ENCODE data around the gene POTEJ.
"Not testable (repeated sequence)": the region's sequence is repeated elsewhere in the genome, so short reads cannot be mapped to it uniquely, and the experiment has no call there.

POTEJ gene

DNA sequence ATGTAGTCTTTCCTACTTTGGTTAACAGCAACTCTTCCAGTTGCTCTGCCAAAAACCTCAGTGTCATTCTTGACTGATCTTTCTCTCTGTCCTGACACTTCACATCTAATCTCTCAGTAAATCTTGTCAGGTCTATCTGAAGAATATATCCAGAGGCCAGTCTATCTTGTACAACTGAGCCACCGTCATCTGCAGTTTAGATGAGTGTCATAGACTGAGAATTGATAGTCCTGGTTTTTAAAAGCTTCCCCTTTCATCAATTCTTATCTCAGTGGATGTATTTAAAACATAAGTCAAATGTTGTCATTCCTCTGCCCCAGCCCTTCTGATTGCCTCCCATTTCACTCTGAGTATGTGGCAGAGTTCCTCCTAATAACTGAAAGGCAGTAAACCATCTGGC lies 38.0 kb downstream of the POTEJ start:
- H3K9me3 ChIP-seq (ENCODE audit: control insufficient read depth, low read length); H4K91ac ChIP-seq (ENCODE audit: low read length); H3K14ac ChIP-seq (ENCODE audit: low read length in 2 of 2); H3K79me1 ChIP-seq (replicated peaks; ENCODE audit: low read length, poor library complexity, severe bottlenecking); H3K36me3 ChIP-seq (ENCODE audit: control insufficient read depth in 1 of 2, insufficient read depth in 2 of 2, low read depth in 1 of 2, low read length in 2 of 2); H2BK120ac ChIP-seq (ENCODE audit: low read depth, low read length); H3K4me2 ChIP-seq (ENCODE audit: low read length, poor library complexity, severe bottlenecking); H3K9ac ChIP-seq (ENCODE audit: low read length); H3K4me3 ChIP-seq (ENCODE audit: insufficient read depth in 1 of 2, low read depth in 1 of 2, low read length in 2 of 2); H3K18ac ChIP-seq (ENCODE audit: low read depth in 1 of 2, low read length in 2 of 2); H3K23ac ChIP-seq (ENCODE audit: low read length in 2 of 2); DNase-seq; H3K27me3 ChIP-seq (ENCODE audit: control insufficient read depth in 1 of 2, insufficient read depth in 1 of 2, low read length in 2 of 2); H2BK5ac ChIP-seq (ENCODE audit: low read depth, low read length, poor library complexity, severe bottlenecking); H2BK12ac ChIP-seq (ENCODE audit: low read length in 2 of 2); H2AK5ac ChIP-seq (ENCODE audit: low read length, severe bottlenecking); H3K4ac ChIP-seq (ENCODE audit: low read depth in 1 of 2, low read length in 2 of 2); H2AFZ ChIP-seq (ENCODE audit: low read depth, low read length); H2BK15ac ChIP-seq (ENCODE audit: low read depth, poor library complexity, severe bottlenecking); H4K8ac ChIP-seq (ENCODE audit: low read length); H3K4me1 ChIP-seq (ENCODE audit: control insufficient read depth, insufficient read depth, low read depth, low read length); H3K27ac ChIP-seq (ENCODE audit: low read length, poor library complexity, severe bottlenecking): not testable (repeated sequence)
- no CpG with 5 or more reads among the region's 1 CpG for WGBS

DNA sequence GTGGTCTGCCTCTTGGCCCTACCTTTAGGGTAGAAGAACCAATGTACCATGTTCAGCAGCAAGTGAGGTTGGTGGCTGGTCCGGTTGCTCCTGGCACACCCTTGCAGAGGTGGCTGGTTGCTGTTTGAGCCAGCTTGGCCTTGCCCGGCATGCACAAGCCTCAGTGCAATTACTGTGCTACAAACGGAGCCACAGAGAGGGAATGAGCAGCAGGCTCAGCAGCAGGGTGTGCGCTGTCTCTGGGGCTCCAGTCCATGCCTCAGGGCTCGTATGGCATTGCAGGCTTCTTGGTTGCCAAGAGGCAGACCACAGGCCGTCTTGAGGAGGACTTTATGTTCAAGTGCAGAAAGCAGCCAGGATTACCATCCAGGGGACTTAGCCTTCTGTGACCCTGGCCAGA lies 53.3 kb downstream of the POTEJ start:
- not testable (repeated sequence) for H3K27me3 ChIP-seq (ENCODE audit: control insufficient read depth in 1 of 2, insufficient read depth in 1 of 2, low read length in 2 of 2); DNase-seq; H3K9ac ChIP-seq (ENCODE audit: low read length); H3K4ac ChIP-seq (ENCODE audit: low read depth in 1 of 2, low read length in 2 of 2); H3K4me3 ChIP-seq (ENCODE audit: insufficient read depth in 1 of 2, low read depth in 1 of 2, low read length in 2 of 2); H2AFZ ChIP-seq (ENCODE audit: low read depth, low read length); H4K91ac ChIP-seq (ENCODE audit: low read length); H3K36me3 ChIP-seq (ENCODE audit: control insufficient read depth in 1 of 2, insufficient read depth in 2 of 2, low read depth in 1 of 2, low read length in 2 of 2); H3K14ac ChIP-seq (ENCODE audit: low read length in 2 of 2); H2BK5ac ChIP-seq (ENCODE audit: low read depth, low read length, poor library complexity, severe bottlenecking); H3K9me3 ChIP-seq (ENCODE audit: control insufficient read depth, low read length); H3K4me2 ChIP-seq (ENCODE audit: low read length, poor library complexity, severe bottlenecking); H2AK5ac ChIP-seq (ENCODE audit: low read length, severe bottlenecking); H3K18ac ChIP-seq (ENCODE audit: low read depth in 1 of 2, low read length in 2 of 2); H3K4me1 ChIP-seq (ENCODE audit: control insufficient read depth, insufficient read depth, low read depth, low read length); H2BK15ac ChIP-seq (ENCODE audit: low read depth, poor library complexity, severe bottlenecking); H4K8ac ChIP-seq (ENCODE audit: low read length); H3K23ac ChIP-seq (ENCODE audit: low read length in 2 of 2); H3K27ac ChIP-seq (ENCODE audit: low read length, poor library complexity, severe bottlenecking); H3K79me1 ChIP-seq (replicated peaks; ENCODE audit: low read length, poor library complexity, severe bottlenecking); H2BK120ac ChIP-seq (ENCODE audit: low read depth, low read length); H2BK12ac ChIP-seq (ENCODE audit: low read length in 2 of 2)
- 76% methylated on average over 6 of the region's 6 CpGs for WGBS

DNA sequence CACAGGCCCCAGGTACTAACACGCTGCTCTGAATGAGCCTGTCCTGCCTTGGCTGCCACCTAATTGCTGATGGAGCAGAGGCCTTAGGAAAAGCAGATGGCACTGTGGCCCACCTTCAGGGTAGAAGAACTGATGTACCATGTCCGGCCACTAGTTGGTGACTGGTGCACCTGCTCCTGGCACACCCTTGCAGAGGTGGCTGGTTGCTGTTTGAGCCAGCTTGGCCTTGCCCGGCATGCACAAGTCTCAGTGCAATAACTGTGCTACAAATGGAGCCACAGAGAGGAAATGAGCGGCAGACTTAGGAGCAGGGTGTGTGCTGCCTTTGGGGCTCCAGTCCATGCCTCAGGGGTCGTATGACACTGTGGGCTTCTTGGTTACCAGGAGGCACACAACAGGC lies 54.4 kb downstream of the POTEJ start:
- H2BK120ac ChIP-seq (ENCODE audit: low read depth, low read length); H2AFZ ChIP-seq (ENCODE audit: low read depth, low read length); H2BK15ac ChIP-seq (ENCODE audit: low read depth, poor library complexity, severe bottlenecking); H3K23ac ChIP-seq (ENCODE audit: low read length in 2 of 2); H2BK12ac ChIP-seq (ENCODE audit: low read length in 2 of 2); H3K79me1 ChIP-seq (replicated peaks; ENCODE audit: low read length, poor library complexity, severe bottlenecking); H3K4me3 ChIP-seq (ENCODE audit: insufficient read depth in 1 of 2, low read depth in 1 of 2, low read length in 2 of 2); H3K27ac ChIP-seq (ENCODE audit: low read length, poor library complexity, severe bottlenecking); H3K14ac ChIP-seq (ENCODE audit: low read length in 2 of 2); H3K4ac ChIP-seq (ENCODE audit: low read depth in 1 of 2, low read length in 2 of 2); H3K18ac ChIP-seq (ENCODE audit: low read depth in 1 of 2, low read length in 2 of 2); H2BK5ac ChIP-seq (ENCODE audit: low read depth, low read length, poor library complexity, severe bottlenecking); H4K8ac ChIP-seq (ENCODE audit: low read length); DNase-seq; H3K4me2 ChIP-seq (ENCODE audit: low read length, poor library complexity, severe bottlenecking); H3K27me3 ChIP-seq (ENCODE audit: control insufficient read depth in 1 of 2, insufficient read depth in 1 of 2, low read length in 2 of 2); H2AK5ac ChIP-seq (ENCODE audit: low read length, severe bottlenecking); H3K4me1 ChIP-seq (ENCODE audit: control insufficient read depth, insufficient read depth, low read depth, low read length); H3K36me3 ChIP-seq (ENCODE audit: control insufficient read depth in 1 of 2, insufficient read depth in 2 of 2, low read depth in 1 of 2, low read length in 2 of 2); H4K91ac ChIP-seq (ENCODE audit: low read length); H3K9me3 ChIP-seq (ENCODE audit: control insufficient read depth, low read length); H3K9ac ChIP-seq (ENCODE audit: low read length): not testable (repeated sequence)
- WGBS, result 69% methylated on average over 3 of the region's 5 CpGs

DNA sequence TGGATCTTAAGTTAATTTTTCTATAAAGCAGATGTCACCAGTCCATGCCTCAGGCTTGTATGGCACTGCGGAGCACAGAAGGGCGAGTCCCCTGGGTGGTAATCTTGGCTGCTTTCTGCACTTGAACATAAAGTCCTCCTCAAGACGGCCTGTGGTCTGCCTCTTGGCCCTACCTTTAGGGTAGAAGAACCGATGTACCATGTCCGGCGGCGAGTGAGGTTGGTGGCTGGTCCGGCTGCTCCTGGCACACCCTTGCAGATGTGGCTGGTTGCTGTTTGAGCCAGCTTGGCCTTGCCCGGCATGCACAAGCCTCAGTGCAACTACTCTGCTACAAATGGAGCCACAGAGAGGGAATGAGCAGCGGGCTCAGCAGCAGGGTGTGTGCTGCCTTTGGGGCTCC lies 56.3 kb downstream of the POTEJ start:
- not testable (repeated sequence) for H2AFZ ChIP-seq (ENCODE audit: low read depth, low read length); H3K79me1 ChIP-seq (replicated peaks; ENCODE audit: low read length, poor library complexity, severe bottlenecking); H2BK5ac ChIP-seq (ENCODE audit: low read depth, low read length, poor library complexity, severe bottlenecking); H2AK5ac ChIP-seq (ENCODE audit: low read length, severe bottlenecking); H3K4ac ChIP-seq (ENCODE audit: low read depth in 1 of 2, low read length in 2 of 2); H4K8ac ChIP-seq (ENCODE audit: low read length); H3K9me3 ChIP-seq (ENCODE audit: control insufficient read depth, low read length); H2BK15ac ChIP-seq (ENCODE audit: low read depth, poor library complexity, severe bottlenecking); H3K4me3 ChIP-seq (ENCODE audit: insufficient read depth in 1 of 2, low read depth in 1 of 2, low read length in 2 of 2); H3K9ac ChIP-seq (ENCODE audit: low read length); DNase-seq; H3K18ac ChIP-seq (ENCODE audit: low read depth in 1 of 2, low read length in 2 of 2); H3K27ac ChIP-seq (ENCODE audit: low read length, poor library complexity, severe bottlenecking); H3K27me3 ChIP-seq (ENCODE audit: control insufficient read depth in 1 of 2, insufficient read depth in 1 of 2, low read length in 2 of 2); H3K4me2 ChIP-seq (ENCODE audit: low read length, poor library complexity, severe bottlenecking); H3K14ac ChIP-seq (ENCODE audit: low read length in 2 of 2); H3K36me3 ChIP-seq (ENCODE audit: control insufficient read depth in 1 of 2, insufficient read depth in 2 of 2, low read depth in 1 of 2, low read length in 2 of 2); H4K91ac ChIP-seq (ENCODE audit: low read length); H3K4me1 ChIP-seq (ENCODE audit: control insufficient read depth, insufficient read depth, low read depth, low read length); H2BK12ac ChIP-seq (ENCODE audit: low read length in 2 of 2); H3K23ac ChIP-seq (ENCODE audit: low read length in 2 of 2); H2BK120ac ChIP-seq (ENCODE audit: low read depth, low read length)
- WGBS, result 82% methylated on average over 9 of the region's 10 CpGs
